Psoas muscle (tissue), 8 donors: ENCODE measurements around the gene ANKS4B. TPM values are rescaled to one million over a fixed set of nuclear protein-coding genes. Genes with fewer than 3 reads are reported as not detected.

ENCODE experiments used
- ATAC-seq, 4 donors: fragments of 200-7000 bp; cut with Tn5 transposase; one replicate each; pipeline ENCODE4 v1.9.1; 2020; ENCODE audit warnings: moderate library complexity in 3 of 4, mild to moderate bottlenecking in 2 of 4
- DNase-seq, 2 donors: peaks; one replicate each; pipeline ENCODE4 v3.0.0-alpha.2; 2020
- H3K27ac ChIP-seq: fragments of 200-600 bp; one replicate; pipeline ENCODE4 v1.8.0; 2022
- H3K27me3 ChIP-seq, 3 donors: fragments of 200-600 bp in 1 of 3; one replicate each; pipeline versions ENCODE4 v1.6.1 to v1.8.0; 2013 to 2022; ENCODE audit warnings: low read length in 2 of 3, mild to moderate bottlenecking in 2 of 3, moderate library complexity in 1 of 3; ENCODE audit not compliant: insufficient read depth in 3 of 3
- H3K36me3 ChIP-seq, 2 donors: fragments of 200-600 bp in 1 of 2; one replicate each; pipeline versions ENCODE4 v1.6.1 to v1.8.0; 2013 to 2022; ENCODE audit warnings: low read depth in 1 of 2, mild to moderate bottlenecking in 1 of 2, moderate library complexity in 1 of 2; ENCODE audit not compliant: insufficient read depth in 1 of 2
- H3K4me1 ChIP-seq: fragments of 200-600 bp; one replicate; pipeline ENCODE4 v1.8.0; 2022
- H3K4me3 ChIP-seq: fragments of 200-600 bp; one replicate; pipeline ENCODE4 v1.8.0; 2022; ENCODE audit warnings: mild to moderate bottlenecking
- H3K9me3 ChIP-seq: fragments of 200-600 bp; one replicate; pipeline ENCODE4 v1.8.0; 2022
- CTCF ChIP-seq: fragments of 200-600 bp; IDR thresholded peaks from one replicate; pipeline ENCODE4 v1.8.0; 2022; ENCODE audit warnings: antibody characterized with exemption
- WGBS, 3 donors: extraction: QIAGEN DNeasy Blood & Tissue Kit; methylation state at CpG; one replicate each; pipeline versions ENCODE4 v1.1.6 to v1.1.7; 2013; 5-methylcytosine and 5-hydroxymethylcytosine counted together
- intact Hi-C, 2 donors: fragments of 100-400 bp; cut with DNase I; formaldehyde crosslinking; loops; one replicate each; pipeline versions ENCODE4 v1.11.0 to v1.14.2; 2022
- polyA plus RNA-seq, 3 donors: library from polyadenylated mRNA; stranded (reverse); fragments of 200-250 nt; gene quantifications; one replicate each; pipeline ENCODE4 v1.2.3, GENCODE V29; 2013
- total RNA-seq, 4 donors: library from RNA; stranded (reverse); fragmentation: NEBNext Ultra II Directional in 2 of 4; extraction: Animal tissue kit (Norgen Biotek cat#: 25700) in 2 of 4; gene quantifications; one replicate each; pipeline versions ENCODE4 v1.2.1 to v1.2.4, GENCODE V29; 2021 to 2023
- donor health status: healthy with polysubstance abuse.
- donor health status: DM: no; HTN: no; CAD: no; lungs with moderate emphysema.
- donor health status: Bipolar disorder and iron deficiency.
- donor health status: healthy.
- donor health status: DM: yes; HTN: yes; CAD: no.
- donor health status: DM: no; HTN: no; CAD: no.
- donor health status: DM: no; HTN: no; CAD: no.
- donor health status: DM: yes; HTN: yes; CAD: no.

The ANKS4B gene
- total and polyA plus RNA-seq, 7 donors: 0.01 TPM; not detected in 6

DNA sequence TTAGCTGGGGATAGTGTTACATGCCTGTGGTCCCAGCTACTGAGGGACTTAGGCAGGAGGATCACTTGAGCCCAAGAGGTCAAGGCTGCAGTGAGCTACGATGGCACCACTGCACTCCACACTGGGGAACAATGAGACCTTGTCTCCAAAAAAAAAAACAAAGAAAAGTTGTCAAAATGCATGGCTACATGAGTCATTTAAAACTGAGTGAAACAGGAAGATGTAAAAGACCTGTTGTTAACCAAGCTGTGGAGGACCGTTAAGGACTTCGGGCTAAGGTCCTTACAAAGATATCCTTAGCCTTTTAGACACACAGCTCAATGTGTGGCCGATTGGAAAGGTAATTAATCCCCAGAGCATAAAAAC, 47.2 kb upstream of the ANKS4B start:
- H3K4me3 ChIP-seq: no peak overlapping the region
- intact Hi-C loops: loop anchor here (5.0 kb wide), 3 partner anchors 91 to 1136 kb away; partner anchors contain the start of gene CRYM (in 1 of the 2)
- ATAC-seq (no peak), DNase-seq (no peak)
- no peaks in the 10 kb centered on the region for H3K9me3 ChIP-seq
- peaks cover under 1 to 14% of the 10 kb centered on the region in 2 donors for H3K36me3 ChIP-seq
- H3K27ac ChIP-seq: no peak overlapping the region
- no peaks in the 10 kb centered on the region for H3K27me3 ChIP-seq
- no peaks in the 10 kb centered on the region for H3K4me1 ChIP-seq
- WGBS, 3 donors: 62 to 71% (median 62%) methylated on average over 4 of the region's 4 CpGs
- no peak for TF ChIP-seq CTCF

DNA sequence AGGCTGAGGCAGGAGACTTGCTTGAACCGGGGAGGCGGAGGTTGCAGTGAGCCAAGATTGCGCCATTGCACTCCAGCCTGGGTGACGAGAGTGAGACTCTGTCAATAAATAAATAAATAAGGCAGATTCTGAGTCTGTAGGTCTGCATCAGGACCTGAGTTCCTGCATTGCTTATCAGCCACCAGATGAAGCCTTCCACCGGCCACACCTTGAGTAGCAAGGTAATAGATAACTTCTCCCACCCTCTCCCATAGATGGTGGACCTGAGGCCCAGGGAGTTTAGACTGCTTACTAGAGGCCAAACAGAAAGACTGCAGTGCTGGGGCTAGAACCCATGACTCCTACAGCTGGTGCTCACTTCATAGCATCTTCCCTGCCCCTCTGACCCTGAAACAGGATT, 44.2 kb upstream of the ANKS4B start:
- ATAC-seq (no peak), DNase-seq (no peak)
- H3K27ac ChIP-seq: no peak overlapping the region
- intact Hi-C loops: loop anchor here (2.0 to 5.0 kb wide), 4 partner anchors 88 to 1133 kb away; partner anchors contain the start of gene CRYM (in 1 of the 2)
- WGBS, 3 donors: 83 to 96% (median 90%) methylated on average over 5 of the region's 5 CpGs
- no peaks in the 10 kb centered on the region for H3K36me3 ChIP-seq
- no peaks in the 10 kb centered on the region for H3K4me1 ChIP-seq
- no peak for TF ChIP-seq CTCF
- no peaks in the 10 kb centered on the region for H3K27me3 ChIP-seq
- H3K9me3 ChIP-seq: no peaks in the 10 kb centered on the region
- H3K4me3 ChIP-seq: no peak overlapping the region

DNA sequence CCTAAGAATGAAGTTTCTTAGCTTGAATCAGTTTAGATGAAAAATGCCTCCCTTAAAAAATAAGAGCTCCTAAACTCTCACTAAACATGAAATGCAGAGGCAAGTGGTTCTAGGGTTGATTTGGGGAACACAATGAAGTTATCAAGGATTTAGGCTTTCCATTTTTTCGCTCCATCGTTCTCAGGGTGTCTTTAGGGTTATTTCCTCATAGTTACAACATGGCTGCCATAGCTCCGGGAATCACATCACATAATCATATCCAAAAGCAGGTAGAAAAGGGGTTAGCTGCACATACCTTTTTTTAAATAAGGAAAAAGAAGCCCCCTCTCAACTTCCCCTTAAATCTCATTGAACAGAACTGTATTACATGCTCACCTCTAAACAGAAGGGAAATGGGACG, 43.5 kb upstream of the ANKS4B start:
- no peaks in the 10 kb centered on the region for H3K4me1 ChIP-seq
- H3K9me3 ChIP-seq: no peaks in the 10 kb centered on the region
- intact Hi-C loops: no loop called here
- TF ChIP-seq CTCF: no peak
- DNase-seq: no peak
- H3K4me3 ChIP-seq: no peak overlapping the region
- ATAC-seq: no peak
- no peaks in the 10 kb centered on the region for H3K27me3 ChIP-seq
- no peak overlapping the region for H3K27ac ChIP-seq
- H3K36me3 ChIP-seq: no peaks in the 10 kb centered on the region
- WGBS, 3 donors: 91 to 96% (median 95%) methylated on average over 4 of the region's 4 CpGs

- H3K4me3 ChIP-seq: no peak overlapping the region
- DNase-seq: no peak
- H3K4me1 ChIP-seq: no peaks in the 10 kb centered on the region
- H3K36me3 ChIP-seq: no peaks in the 10 kb centered on the region
- TF ChIP-seq CTCF: no peak
- H3K27me3 ChIP-seq: no peaks in the 10 kb centered on the region
- H3K27ac ChIP-seq: no peak overlapping the region
- H3K9me3 ChIP-seq: no peaks in the 10 kb centered on the region
- no peak for ATAC-seq
- intact Hi-C loops: no loop called here
Observed at GRCh38 chr16:21190599-21190998, 42.9 kb upstream of the ANKS4B start.

DNA sequence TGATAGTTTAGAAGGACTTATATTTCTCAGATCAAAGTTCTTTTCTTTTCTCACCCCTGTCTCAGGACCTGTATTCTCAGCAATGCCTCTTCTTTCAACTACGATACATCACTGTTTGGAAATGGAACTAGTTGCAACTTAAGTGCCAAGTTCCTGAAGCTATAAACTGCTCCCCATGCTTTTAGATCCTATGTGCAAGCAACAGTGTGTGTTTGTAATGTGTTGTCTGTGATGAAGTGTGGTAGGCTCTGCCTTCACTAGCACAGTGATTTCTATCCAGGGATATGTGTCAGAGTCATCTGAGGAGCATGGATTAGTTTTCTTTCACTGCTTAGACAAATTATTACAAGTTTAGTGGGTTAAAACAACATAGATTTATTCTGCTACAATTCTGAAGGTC, 40.5 kb upstream of the ANKS4B start:
- H3K4me3 ChIP-seq: no peak overlapping the region
- H3K27ac ChIP-seq: no peak overlapping the region
- DNase-seq (no peak), ATAC-seq (no peak)
- H3K4me1 ChIP-seq: no peaks in the 10 kb centered on the region
- WGBS, 3 donors: 76 to 100% (median 87%) methylated on average over 1 of the region's 1 CpG
- no peak for TF ChIP-seq CTCF
- H3K9me3 ChIP-seq: no peaks in the 10 kb centered on the region
- H3K36me3 ChIP-seq: no peaks in the 10 kb centered on the region
- H3K27me3 ChIP-seq: no peaks in the 10 kb centered on the region
- intact Hi-C loops: no loop called here
